GM21447 (cell line): ENCODE data around the gene IL1RAP.

Experiments used
- ATAC-seq: cut with Tn5 transposase; IDR thresholded peaks from one replicate; pipeline ENCODE4 v1.9.1; 2021; ENCODE audit not compliant: unreplicated experiment

IL1RAP gene

GRCh38 chr3:190541008-190541407, 27.1 kb downstream of the IL1RAP start:
- ATAC-seq = no peak

- ATAC-seq = no peak
Observed at GRCh38 chr3:190541560-190541959, 27.7 kb downstream of the IL1RAP start.

GRCh38 chr3:190542846-190543245, 29.0 kb downstream of the IL1RAP start:
- ATAC-seq = no peak

- ATAC-seq = no peak
Observed at GRCh38 chr3:190543671-190544070, 29.8 kb downstream of the IL1RAP start.

GRCh38 chr3:190545191-190545590, 31.3 kb downstream of the IL1RAP start:
- ATAC-seq = no peak

- no peak for ATAC-seq
Observed at GRCh38 chr3:190546881-190547510, 33.1 kb downstream of the IL1RAP start.

GRCh38 chr3:190548031-190548656, 34.3 kb downstream of the IL1RAP start:
- no peak for ATAC-seq

- no peak for ATAC-seq
Observed at GRCh38 chr3:190552021-190552420, 38.1 kb downstream of the IL1RAP start.

- no peak for ATAC-seq
Observed at GRCh38 chr3:190552969-190553759, 39.3 kb downstream of the IL1RAP start.

- ATAC-seq = no peak
Observed at GRCh38 chr3:190554197-190554596, 40.3 kb downstream of the IL1RAP start.

- ATAC-seq = no peak
Observed at GRCh38 chr3:190556351-190556750, 42.5 kb downstream of the IL1RAP start.

GRCh38 chr3:190557296-190557695, 43.4 kb downstream of the IL1RAP start:
- ATAC-seq = no peak

- ATAC-seq = no peak
Observed at GRCh38 chr3:190558316-190558715, 44.4 kb downstream of the IL1RAP start.

GRCh38 chr3:190558796-190559195, 44.9 kb downstream of the IL1RAP start:
- no peak for ATAC-seq

GRCh38 chr3:190560013-190560895, 46.4 kb downstream of the IL1RAP start:
- no peak for ATAC-seq

GRCh38 chr3:190562866-190563510, 49.1 kb downstream of the IL1RAP start:
- ATAC-seq = no peak

GRCh38 chr3:190564175-190564574, 50.3 kb downstream of the IL1RAP start:
- ATAC-seq = no peak

GRCh38 chr3:190566043-190566933, 52.4 kb downstream of the IL1RAP start:
- peak; percentile 60 for ATAC-seq

GRCh38 chr3:190568036-190568435, 54.2 kb downstream of the IL1RAP start:
- ATAC-seq = no peak

GRCh38 chr3:190574473-190574872, 60.6 kb downstream of the IL1RAP start:
- ATAC-seq = no peak
